HG03432 (cell line): ENCODE results near the gene PIM1.

ENCODE experiments used
- ATAC-seq: cut with Tn5 transposase; IDR thresholded peaks from one replicate; pipeline ENCODE4 v1.9.1; 2021; ENCODE audit warnings: mild to moderate bottlenecking, moderate library complexity; ENCODE audit not compliant: unreplicated experiment

The PIM1 gene

GRCh38 chr6:37137201-37138090 lies 32.5 kb upstream of the PIM1 start:
- ATAC-seq, result no peak

- no peak for ATAC-seq
These were observed 31.1 kb upstream of the PIM1 start for GRCh38 chr6:37138856-37139229.

- ATAC-seq, result no peak
These were observed 30.6 kb upstream of the PIM1 start for GRCh38 chr6:37139230-37139962.

- ATAC-seq, result no peak
These were observed 29.8 kb upstream of the PIM1 start for GRCh38 chr6:37140145-37140544.

GRCh38 chr6:37141281-37142049 lies 28.5 kb upstream of the PIM1 start:
- ATAC-seq, result no peak

GRCh38 chr6:37142050-37142614 lies 27.8 kb upstream of the PIM1 start:
- no peak for ATAC-seq

GRCh38 chr6:37143585-37143984 lies 26.4 kb upstream of the PIM1 start:
- no peak for ATAC-seq

GRCh38 chr6:37145443-37145842 lies 24.5 kb upstream of the PIM1 start:
- no peak for ATAC-seq

GRCh38 chr6:37146735-37147157 lies 23.2 kb upstream of the PIM1 start:
- no peak for ATAC-seq

- no peak for ATAC-seq
These were observed 20.2 kb upstream of the PIM1 start for GRCh38 chr6:37149745-37150144.

- ATAC-seq, result no peak
These were observed 19.6 kb upstream of the PIM1 start for GRCh38 chr6:37150314-37150713.

GRCh38 chr6:37155394-37156312 lies 14.3 kb upstream of the PIM1 start:
- ATAC-seq, result peak; percentile 91

GRCh38 chr6:37158508-37158907 lies 11.4 kb upstream of the PIM1 start:
- ATAC-seq, result no peak

GRCh38 chr6:37160922-37161778 lies 8.8 kb upstream of the PIM1 start:
- no peak for ATAC-seq

- no peak for ATAC-seq
These were observed 7.2 kb upstream of the PIM1 start for GRCh38 chr6:37162740-37163139.

GRCh38 chr6:37168163-37168758 lies 1.7 kb upstream of the PIM1 start:
- no peak for ATAC-seq

GRCh38 chr6:37168811-37169495 lies 999 bp upstream of the PIM1 start:
- no peak for ATAC-seq
